Astrocyte (in vitro differentiated cells and primary cell): ENCODE results near the gene SAMD9L.

ENCODE experiments used
- EZH2 ChIP-seq: IDR thresholded peaks from 2 replicates; pipeline ENCODE4 v1.6.1; 2012; ENCODE audit warnings: mild to moderate bottlenecking, low read length, inconsistent platforms; ENCODE audit not compliant: insufficient read depth
- TF ChIP-seq, protein P1 (sequence below): IDR thresholded peaks from 2 replicates; pipeline ENCODE4 v1.5.1; 2011; ENCODE audit warnings: low read depth, mild to moderate bottlenecking, inconsistent platforms, low read length, moderate library complexity; ENCODE audit not compliant: insufficient read depth

DNA sequence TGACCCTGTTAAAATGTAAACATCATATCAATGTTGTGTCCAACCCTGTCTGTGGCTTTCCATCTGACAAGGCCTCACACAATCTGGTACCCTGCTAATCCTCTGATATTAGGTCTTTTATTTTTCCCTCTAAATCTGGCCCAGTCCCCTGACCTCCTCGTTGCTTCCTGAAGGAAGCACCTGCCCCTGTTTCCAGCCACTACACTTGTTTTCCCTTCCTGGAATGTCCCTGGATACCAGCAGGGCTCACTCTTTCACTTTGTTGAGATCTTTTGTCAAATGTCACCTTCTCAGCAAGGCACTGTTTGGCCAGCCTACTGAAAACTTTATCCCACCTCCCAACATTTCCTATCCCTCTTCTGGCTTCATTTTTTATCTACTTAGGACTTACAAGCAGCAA lies 2.1 kb downstream of the SAMD9L start:
- TF ChIP-seq, protein P1, sequence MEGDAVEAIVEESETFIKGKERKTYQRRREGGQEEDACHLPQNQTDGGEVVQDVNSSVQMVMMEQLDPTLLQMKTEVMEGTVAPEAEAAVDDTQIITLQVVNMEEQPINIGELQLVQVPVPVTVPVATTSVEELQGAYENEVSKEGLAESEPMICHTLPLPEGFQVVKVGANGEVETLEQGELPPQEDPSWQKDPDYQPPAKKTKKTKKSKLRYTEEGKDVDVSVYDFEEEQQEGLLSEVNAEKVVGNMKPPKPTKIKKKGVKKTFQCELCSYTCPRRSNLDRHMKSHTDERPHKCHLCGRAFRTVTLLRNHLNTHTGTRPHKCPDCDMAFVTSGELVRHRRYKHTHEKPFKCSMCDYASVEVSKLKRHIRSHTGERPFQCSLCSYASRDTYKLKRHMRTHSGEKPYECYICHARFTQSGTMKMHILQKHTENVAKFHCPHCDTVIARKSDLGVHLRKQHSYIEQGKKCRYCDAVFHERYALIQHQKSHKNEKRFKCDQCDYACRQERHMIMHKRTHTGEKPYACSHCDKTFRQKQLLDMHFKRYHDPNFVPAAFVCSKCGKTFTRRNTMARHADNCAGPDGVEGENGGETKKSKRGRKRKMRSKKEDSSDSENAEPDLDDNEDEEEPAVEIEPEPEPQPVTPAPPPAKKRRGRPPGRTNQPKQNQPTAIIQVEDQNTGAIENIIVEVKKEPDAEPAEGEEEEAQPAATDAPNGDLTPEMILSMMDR = no peak
- no peak for TF ChIP-seq EZH2
